Effector CD8-positive, alpha-beta T cell (primary cell): ENCODE data around the gene COL10A1.

Experiments
- DNase-seq: peaks from one replicate; lab custom pipeline; 2025; lab: John Stamatoyannopoulos, UW

Gene COL10A1

GRCh38 chr6:116087437-116088027, 38.4 kb downstream of the COL10A1 start:
- DNase-seq = no peak

- no peak for DNase-seq
Measured at GRCh38 chr6:116084284-116084683, 41.6 kb downstream of the COL10A1 start.

- DNase-seq = no peak
Measured at GRCh38 chr6:116083052-116083451, 42.9 kb downstream of the COL10A1 start.

GRCh38 chr6:116078945-116079344, 47.0 kb downstream of the COL10A1 start:
- DNase-seq = no peak

- no peak for DNase-seq
Measured at GRCh38 chr6:116078522-116078921, 47.4 kb downstream of the COL10A1 start.

DNA sequence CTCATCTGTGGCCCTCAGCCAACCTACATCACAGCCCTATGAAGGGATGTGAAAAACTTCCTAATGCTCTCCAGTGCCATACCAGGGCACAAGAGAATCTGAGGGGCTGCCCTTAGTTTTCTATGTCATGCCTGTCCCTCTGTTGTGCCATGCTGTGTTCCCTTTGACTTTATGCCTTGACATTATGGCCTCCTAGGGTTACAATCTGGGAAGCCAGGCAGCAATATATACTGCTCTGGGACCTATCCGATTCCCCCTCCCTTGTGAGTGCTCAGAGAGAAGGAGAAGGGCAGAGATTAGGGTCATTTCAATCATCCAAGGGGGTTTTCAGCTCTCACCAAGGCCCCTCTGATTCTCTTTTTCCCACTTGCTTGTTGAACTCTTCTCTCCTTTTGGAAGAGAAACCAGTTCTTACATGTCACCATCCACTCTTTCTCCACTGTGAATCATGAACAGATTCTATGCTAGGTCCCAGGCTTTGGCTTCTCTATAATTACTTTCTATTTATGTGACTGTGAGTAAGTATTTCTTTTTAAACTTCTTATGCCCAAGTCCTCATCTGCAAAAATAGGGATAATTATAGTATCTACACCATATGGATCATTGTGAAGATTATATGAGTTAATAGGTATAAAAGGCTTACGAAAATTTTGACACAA, 51.1 kb downstream of the COL10A1 start:
- no peak for DNase-seq

DNA sequence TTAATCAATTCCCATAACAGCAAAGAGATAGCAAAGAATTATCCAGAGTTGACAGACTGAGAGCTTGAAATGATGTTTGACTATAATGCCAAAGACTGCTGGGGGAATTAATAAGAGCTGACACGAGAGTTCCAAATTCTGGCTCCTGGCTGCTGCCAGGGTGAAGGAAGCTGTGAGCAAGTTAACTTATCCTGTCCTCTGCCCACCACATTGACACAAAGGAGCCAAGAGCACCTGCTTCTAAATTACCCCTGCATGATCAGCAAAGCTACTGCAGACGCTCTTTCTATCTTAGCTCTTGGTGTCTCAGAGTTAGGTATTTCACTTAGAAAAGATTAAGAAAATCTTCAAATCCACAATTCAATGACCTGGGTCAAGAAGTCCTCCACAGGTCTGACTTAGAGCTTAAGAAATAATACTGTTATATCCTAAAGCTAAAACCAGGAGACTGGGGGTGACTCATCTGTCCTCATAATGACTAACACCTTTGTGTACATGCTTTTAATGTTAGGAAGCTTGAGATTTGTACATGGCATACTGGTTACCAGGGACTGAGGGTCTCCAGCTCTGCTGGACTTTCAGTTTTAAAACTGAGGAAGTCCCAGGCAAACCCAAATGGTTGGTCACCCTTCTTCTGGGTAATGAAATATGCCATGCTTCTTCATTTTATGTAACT, 52.0 kb downstream of the COL10A1 start:
- no peak for DNase-seq

- DNase-seq = no peak
Measured at GRCh38 chr6:116072368-116072767, 53.6 kb downstream of the COL10A1 start.

DNA sequence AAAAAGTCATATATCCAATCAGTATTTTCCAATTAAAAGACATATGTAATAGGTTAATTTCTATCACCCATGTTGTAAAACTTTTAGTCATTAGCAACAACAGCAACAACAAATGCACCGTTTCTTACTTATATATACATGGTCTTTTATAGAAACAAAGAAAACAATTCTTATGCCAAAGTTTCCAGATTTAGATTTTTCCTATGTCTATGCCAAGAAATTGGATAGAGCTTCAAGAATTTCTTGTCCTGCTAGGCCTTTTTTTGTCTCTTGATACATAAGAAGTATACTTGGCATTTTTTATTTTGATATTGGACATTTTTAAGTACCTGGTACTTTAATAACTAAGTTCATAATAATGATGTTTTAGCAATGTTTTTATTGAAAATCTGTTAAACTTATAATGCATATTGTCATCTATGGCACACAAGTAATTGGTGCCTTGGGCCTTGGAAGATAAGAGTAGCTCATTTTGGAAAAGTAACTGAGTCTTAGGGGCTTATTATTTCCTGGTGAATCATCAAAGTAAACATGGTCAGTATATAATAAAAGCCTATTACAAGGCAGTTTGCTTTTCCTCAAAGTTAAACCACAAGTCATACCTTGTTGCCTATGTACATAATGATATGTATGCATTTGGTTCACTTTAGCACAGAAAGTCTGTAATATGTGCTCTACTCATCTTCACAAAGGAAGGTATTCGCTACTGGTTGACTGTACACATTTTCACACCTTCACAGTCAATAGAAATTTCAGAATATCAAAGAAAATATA, 55.1 kb downstream of the COL10A1 start:
- DNase-seq = no peak

- DNase-seq = no peak
Measured at GRCh38 chr6:116070101-116070500, 55.8 kb downstream of the COL10A1 start.
